Transverse colon (tissue), 4 donors: ENCODE results near the gene KATNIP. TPM values are rescaled to one million over a fixed set of nuclear protein-coding genes. Genes with fewer than 3 reads are reported as not detected.

Experiments used
- DNase-seq: peaks from one replicate; pipeline ENCODE4 v3.0.0-alpha.2; 2019
- H3K27ac ChIP-seq, 4 donors: fragments of 200-600 bp; sonication (generic); 2 replicates each; pipeline ENCODE4 v1.5.1; 2016 to 2018; ENCODE audit warnings: inconsistent platforms in 4 of 4
- H3K27me3 ChIP-seq: fragments of 200-600 bp; sonication (generic); 2 replicates; pipeline ENCODE4 v1.5.1; 2017; ENCODE audit warnings: inconsistent platforms
- H3K36me3 ChIP-seq, 4 donors: fragments of 200-600 bp; sonication (generic); 2 replicates each; pipeline ENCODE4 v1.5.1; 2017 to 2019; ENCODE audit warnings: inconsistent platforms in 4 of 4
- H3K4me1 ChIP-seq, 4 donors: fragments of 200-600 bp; sonication (generic); 2 replicates each; pipeline ENCODE4 v1.5.1; 2017 to 2020; ENCODE audit warnings: inconsistent platforms in 4 of 4
- H3K4me3 ChIP-seq, 4 donors: fragments of 200-600 bp; sonication (generic); 1 replicate in 1 of 4; 2 replicates in 3 of 4; pipeline versions ENCODE4 v1.5.1 to v1.6.1; 2017 to 2019; ENCODE audit warnings: inconsistent platforms in 4 of 4
- H3K9me3 ChIP-seq, 2 donors: fragments of 200-600 bp; sonication (generic); 2 replicates each; pipeline ENCODE4 v1.5.1; 2017 to 2019; ENCODE audit warnings: inconsistent platforms in 2 of 2
- CTCF ChIP-seq, 5 experiments: fragments of 200-600 bp in 3 of 5; fragments of 450-650 bp in 2 of 5; sonication (generic) in 3 of 5; IDR thresholded peaks; 1 replicate in 2 of 5; 2 replicates in 3 of 5; pipeline ENCODE4 v1.5.1; 2016 to 2017; ENCODE audit warnings: antibody characterized with exemption in 5 of 5, inconsistent platforms in 3 of 5, mild to moderate bottlenecking in 2 of 5, moderate library complexity in 1 of 5
- EP300 ChIP-seq: sonication (generic); formaldehyde crosslinking; IDR thresholded peaks from one replicate; pipeline ENCODE4 v1.6.1; 2017; ENCODE audit warnings: antibody characterized with exemption, low read depth
- POLR2A ChIP-seq: fragments of 450-650 bp; IDR thresholded peaks from one replicate; pipeline ENCODE4 v1.6.1; 2016; ENCODE audit warnings: antibody characterized with exemption, mild to moderate bottlenecking, moderate library complexity
- POLR2AphosphoS5 ChIP-seq, 3 donors: sonication (generic); formaldehyde crosslinking; IDR thresholded peaks; one replicate each; pipeline ENCODE4 v1.6.1; 2016; ENCODE audit warnings: antibody characterized with exemption in 3 of 3
- WGBS, 2 donors: methylation state at CpG; one replicate each; pipeline ENCODE4 v1.1.5; 2018; ENCODE audit warnings: low coverage in 1 of 2; 5-methylcytosine and 5-hydroxymethylcytosine counted together
- in situ Hi-C, 4 donors: fragments of 200-750 bp; cut with MboI; loops; one replicate each; pipeline versions ENCODE4 v1.15.0 to v1.15.1; 2017; ENCODE audit warnings: low sequenced_read_pairs in 3 of 4, low pct_ligation_motif_present in 1 of 4, low pct_unique_long_range_greater_than_20kb in 1 of 4
- intact Hi-C: fragments of 100-400 bp; cut with DNase I; formaldehyde crosslinking; loops from one replicate; pipeline ENCODE4 v1.15.1; 2023; ENCODE audit warnings: low total_unique reads
- total RNA-seq, 4 donors: library from RNA; depleted of rRNA; stranded (reverse); fragments of >200 nt; gene quantifications; one replicate each; pipeline ENCODE4 v1.1.0, GENCODE V29; 2016

KATNIP gene
- total RNA-seq, 4 donors from 2014 or later = 29.9 to 276 (median 47.0) TPM

- Histone ChIP-seq H3K36me3 (peaks cover 0 to 6% (median 0%) of the 10 kb centered on the region in 4 donors), H3K9me3 (no peaks in the 10 kb centered on the region), H3K27ac (no peak overlapping the region), H3K4me1 (peaks cover 0 to 4% (median 2%) of the 10 kb centered on the region in 4 donors), H3K27me3 (no peaks in the 10 kb centered on the region), H3K4me3 (no peak overlapping the region)
- TF ChIP-seq POLR2A (no peak), CTCF (IDR thresholded peaks at IDR 0.05) (no peak), POLR2AphosphoS5 (IDR thresholded peaks at IDR 0.05) (no peak), EP300 (no peak)
- in situ Hi-C loops = no loop called here
- 74% methylated on average over 5 of the region's 5 CpGs; no CpG with 5 or more reads in 1 of the 2 donors for whole genome bisulfite sequencing, 2 donors
- no peak for DNase-seq
- intact Hi-C loops = no loop called here
These were observed 26.8 kb downstream of the KATNIP start for GRCh38 chr16:27576729-27577128.

DNA sequence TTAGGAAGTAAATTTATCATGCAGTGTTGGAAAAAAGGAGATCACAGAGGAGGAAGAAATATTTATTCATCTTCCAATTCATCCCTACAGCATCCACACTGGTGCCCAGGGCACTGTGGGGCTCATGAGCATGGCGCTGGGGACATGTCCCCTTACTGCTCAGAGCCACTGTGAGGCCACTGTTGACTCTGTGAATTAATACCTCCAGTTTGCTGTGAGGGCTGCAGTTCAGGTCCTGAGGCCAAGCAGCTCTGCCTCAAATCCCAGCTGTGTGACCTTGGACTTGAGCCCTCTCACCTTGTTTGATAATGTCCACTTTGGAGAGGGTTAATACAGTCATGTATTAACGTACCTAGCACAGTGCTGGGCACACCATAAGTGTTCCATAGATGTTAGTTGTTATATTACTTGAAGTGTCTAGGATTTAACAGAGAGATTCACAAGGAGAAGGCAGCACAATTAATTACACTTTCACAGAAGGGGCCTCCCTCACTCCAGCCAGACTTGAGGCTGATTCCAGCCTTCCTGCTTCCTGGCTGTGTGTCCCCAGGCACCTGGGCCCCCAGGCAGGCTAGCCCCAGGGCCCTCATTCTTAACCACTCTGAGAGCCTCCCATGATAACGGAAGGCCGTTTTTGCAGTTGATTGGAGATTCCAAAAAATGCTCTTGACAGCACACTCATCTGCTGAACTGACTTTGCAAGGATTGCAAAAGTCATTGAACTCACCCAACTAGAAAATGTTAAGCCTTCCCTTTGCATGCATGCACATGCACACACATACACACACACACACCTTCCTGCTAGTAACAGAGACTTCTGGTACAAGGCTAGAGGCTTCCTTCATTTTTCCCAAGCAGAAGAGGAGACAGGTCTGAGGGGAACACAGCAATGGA, 29.4 kb downstream of the KATNIP start:
- 79 to 100% methylated on average over 2 to 4 of the region's 4 CpGs for WGBS, 2 donors
- Histone ChIP-seq H3K27me3 (no peaks in the 10 kb centered on the region), H3K27ac (peak overlapping the region in 1 of 4 donors; percentile 35), H3K36me3 (peaks cover 0 to 6% (median 2%) of the 10 kb centered on the region in 4 donors), H3K4me3 (no peak overlapping the region), H3K9me3 (no peaks in the 10 kb centered on the region), H3K4me1 (peaks cover 0 to 4% (median 0%) of the 10 kb centered on the region in 4 donors)
- in situ Hi-C loops (no loop called here), intact Hi-C loops (no loop called here)
- no peak for DNase-seq
- TF ChIP-seq POLR2AphosphoS5 (IDR thresholded peaks at IDR 0.05) (no peak), CTCF (IDR thresholded peaks at IDR 0.05) (no peak), POLR2A (no peak), EP300 (no peak)

- Histone ChIP-seq H3K4me3 (no peak overlapping the region), H3K27ac (no peak overlapping the region), H3K36me3 (peaks cover 0 to 4% (median 0%) of the 10 kb centered on the region in 4 donors), H3K9me3 (no peaks in the 10 kb centered on the region), H3K27me3 (no peaks in the 10 kb centered on the region), H3K4me1 (peaks cover 0 to 4% (median 0%) of the 10 kb centered on the region in 4 donors)
- 81% methylated on average over 2 of the region's 2 CpGs; no CpG with 5 or more reads in 1 of the 2 donors for WGBS, 2 donors
- no peak for DNase-seq
- intact Hi-C loops = no loop called here
- in situ Hi-C loops = no loop called here
- TF ChIP-seq EP300 (no peak), CTCF (IDR thresholded peaks at IDR 0.05) (no peak), POLR2A (no peak), POLR2AphosphoS5 (IDR thresholded peaks at IDR 0.05) (no peak)
These were observed 32.9 kb downstream of the KATNIP start for GRCh38 chr16:27582883-27583282.

- in situ Hi-C loops (no loop called here), intact Hi-C loops (no loop called here)
- H3K9me3 ChIP-seq = no peaks in the 10 kb centered on the region
- no peak overlapping the region for H3K4me3 ChIP-seq
- H3K36me3 ChIP-seq = peaks cover 0 to 4% (median 0%) of the 10 kb centered on the region in 4 donors
- peaks cover 0 to 4% (median 0%) of the 10 kb centered on the region in 4 donors for H3K4me1 ChIP-seq
- WGBS, 2 donors = 100% methylated on average over 1 of the region's 1 CpG; no CpG with 5 or more reads in 1 of the 2 donors
- no peak for DNase-seq
- H3K27ac ChIP-seq = no peak overlapping the region
- TF ChIP-seq EP300 (no peak), POLR2A (no peak)
- H3K27me3 ChIP-seq = no peaks in the 10 kb centered on the region
These were observed 33.7 kb downstream of the KATNIP start for GRCh38 chr16:27583634-27584033.
